ENCODE results near the gene TRIM66.
A peak's percentile ranks its signal among the peaks of the same experiment; 100 is the strongest.

TRIM66 gene

GRCh38 chr11:8617063-8617462 is 65.4 kb downstream of the TRIM66 start:
- no peaks in the 10 kb centered on the region for H3K27me3 Mint-ChIP-seq
- H3K36me3 Mint-ChIP-seq (ENCODE audit: insufficient read depth): peaks cover 11% of the 10 kb centered on the region
- no peaks in the 10 kb centered on the region for H3K4me1 Mint-ChIP-seq (ENCODE audit: low read depth in 2 of 2)
- ATAC-seq (replicated peaks): no peak
- no peak for DNase-seq
- H3K27ac Mint-ChIP-seq: no peak overlapping the region
- no peak overlapping the region for H3K4me3 Mint-ChIP-seq
- no peaks in the 10 kb centered on the region for H3K9me3 Mint-ChIP-seq

- ATAC-seq (replicated peaks) (no peak), DNase-seq (no peak)
- no peak overlapping the region for H3K4me3 Mint-ChIP-seq
- H3K36me3 Mint-ChIP-seq (ENCODE audit: insufficient read depth): peaks cover 11% of the 10 kb centered on the region
- H3K27me3 Mint-ChIP-seq: no peaks in the 10 kb centered on the region
- no peaks in the 10 kb centered on the region for H3K4me1 Mint-ChIP-seq (ENCODE audit: low read depth in 2 of 2)
- no peaks in the 10 kb centered on the region for H3K9me3 Mint-ChIP-seq
- H3K27ac Mint-ChIP-seq: peak overlapping the region in 1 of 2 donors; percentile 13
Observed at GRCh38 chr11:8615291-8616032, 67.0 kb downstream of the TRIM66 start.

DNA sequence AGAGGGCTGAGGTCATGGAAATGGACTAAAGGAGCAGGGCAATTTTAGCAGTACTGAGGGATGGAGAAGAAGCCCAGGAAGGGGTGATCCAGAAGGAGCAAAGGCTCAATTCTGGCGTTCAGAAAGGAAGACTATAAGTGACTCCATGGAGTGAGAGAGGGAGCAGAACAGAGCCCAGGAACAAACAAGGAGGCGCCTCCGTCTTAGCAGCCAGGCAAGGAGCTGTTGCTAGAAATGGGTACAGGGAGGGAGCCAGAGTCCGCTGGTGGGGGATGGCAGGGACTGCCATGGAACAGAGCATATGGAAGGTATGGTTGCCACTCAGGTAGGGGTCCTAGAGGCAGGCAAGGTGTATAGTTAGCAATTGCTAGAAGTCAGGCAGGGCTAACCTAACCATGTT is 68.0 kb downstream of the TRIM66 start:
- H3K4me3 Mint-ChIP-seq: no peak overlapping the region
- ATAC-seq (replicated peaks) (no peak), DNase-seq (no peak)
- H3K4me1 Mint-ChIP-seq (ENCODE audit: low read depth in 2 of 2): no peaks in the 10 kb centered on the region
- no peaks in the 10 kb centered on the region for H3K27me3 Mint-ChIP-seq
- H3K9me3 Mint-ChIP-seq: no peaks in the 10 kb centered on the region
- peaks cover 7% of the 10 kb centered on the region for H3K36me3 Mint-ChIP-seq (ENCODE audit: insufficient read depth)
- H3K27ac Mint-ChIP-seq: no peak overlapping the region

- H3K4me3 Mint-ChIP-seq: no peak overlapping the region
- H3K9me3 Mint-ChIP-seq: no peaks in the 10 kb centered on the region
- ATAC-seq (replicated peaks) (no peak), DNase-seq (no peak)
- peaks cover 6% of the 10 kb centered on the region for H3K36me3 Mint-ChIP-seq (ENCODE audit: insufficient read depth)
- H3K27me3 Mint-ChIP-seq: no peaks in the 10 kb centered on the region
- H3K27ac Mint-ChIP-seq: peak overlapping the region in 1 of 2 donors; percentile 27
- H3K4me1 Mint-ChIP-seq (ENCODE audit: low read depth in 2 of 2): no peaks in the 10 kb centered on the region
Observed at GRCh38 chr11:8613036-8613435, 69.4 kb downstream of the TRIM66 start.

DNA sequence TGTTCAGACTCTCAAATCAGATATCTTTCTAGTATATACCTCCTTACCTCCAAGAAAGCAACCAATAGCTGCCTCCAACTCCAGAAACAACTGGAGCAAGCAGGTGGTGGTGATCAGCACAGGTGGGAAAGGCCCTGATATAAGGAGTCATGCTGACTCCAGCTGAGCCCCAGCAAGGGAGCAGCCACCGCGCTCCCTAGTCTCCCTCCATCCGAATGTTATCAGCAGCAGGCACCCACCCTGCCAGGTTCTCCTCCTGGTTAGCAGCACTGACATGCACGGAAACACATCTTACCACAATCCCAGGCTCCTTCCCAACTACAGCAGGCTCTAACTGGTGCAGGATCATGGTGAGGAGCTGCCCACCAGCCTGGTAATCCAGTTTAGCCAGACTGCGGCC is 69.9 kb downstream of the TRIM66 start:
- no peaks in the 10 kb centered on the region for H3K27me3 Mint-ChIP-seq
- H3K4me3 Mint-ChIP-seq: no peak overlapping the region
- H3K36me3 Mint-ChIP-seq (ENCODE audit: insufficient read depth): peaks cover 6% of the 10 kb centered on the region
- H3K27ac Mint-ChIP-seq: peak overlapping the region in 1 of 2 donors; percentile 27
- DNase-seq (no peak), ATAC-seq (replicated peaks) (no peak)
- no peaks in the 10 kb centered on the region for H3K9me3 Mint-ChIP-seq
- H3K4me1 Mint-ChIP-seq (ENCODE audit: low read depth in 2 of 2): no peaks in the 10 kb centered on the region

GRCh38 chr11:8610532-8611116 is 71.8 kb downstream of the TRIM66 start:
- no peak for ATAC-seq (replicated peaks)
- Mint-ChIP-seq H3K27me3 (peaks cover 9 to 11% of the 10 kb centered on the region in 2 donors), H3K4me3 (no peak overlapping the region), H3K36me3 (ENCODE audit: insufficient read depth) (peaks cover 4% of the 10 kb centered on the region), H3K27ac (no peak overlapping the region), H3K4me1 (ENCODE audit: low read depth in 2 of 2) (no peaks in the 10 kb centered on the region), H3K9me3 (no peaks in the 10 kb centered on the region)
- DNase-seq: no peak

GRCh38 chr11:8608652-8609051 is 73.8 kb downstream of the TRIM66 start:
- H3K36me3 Mint-ChIP-seq (ENCODE audit: insufficient read depth): no peaks in the 10 kb centered on the region
- no peak overlapping the region for H3K4me3 Mint-ChIP-seq
- no peak for DNase-seq

GRCh38 chr11:8605971-8606563 is 76.4 kb downstream of the TRIM66 start:
- no peak overlapping the region for H3K27ac Mint-ChIP-seq
- DNase-seq: no peak
- H3K9me3 Mint-ChIP-seq: no peaks in the 10 kb centered on the region
- H3K4me1 Mint-ChIP-seq (ENCODE audit: low read depth in 2 of 2): no peaks in the 10 kb centered on the region
- H3K27me3 Mint-ChIP-seq: peaks cover 40 to 46% of the 10 kb centered on the region in 2 donors
- no peaks in the 10 kb centered on the region for H3K36me3 Mint-ChIP-seq (ENCODE audit: insufficient read depth)
- no peak for ATAC-seq (replicated peaks)
- H3K4me3 Mint-ChIP-seq: no peak overlapping the region

More at GRCh38 chr11:8608652-8609051, 73.8 kb downstream of the TRIM66 start:
- Mint-ChIP-seq H3K9me3 (no peaks in the 10 kb centered on the region), H3K27ac (no peak overlapping the region), H3K4me1 (ENCODE audit: low read depth in 2 of 2) (no peaks in the 10 kb centered on the region), H3K27me3 (peaks cover 28 to 31% of the 10 kb centered on the region in 2 donors)
- no peak for ATAC-seq (replicated peaks)

DNA sequence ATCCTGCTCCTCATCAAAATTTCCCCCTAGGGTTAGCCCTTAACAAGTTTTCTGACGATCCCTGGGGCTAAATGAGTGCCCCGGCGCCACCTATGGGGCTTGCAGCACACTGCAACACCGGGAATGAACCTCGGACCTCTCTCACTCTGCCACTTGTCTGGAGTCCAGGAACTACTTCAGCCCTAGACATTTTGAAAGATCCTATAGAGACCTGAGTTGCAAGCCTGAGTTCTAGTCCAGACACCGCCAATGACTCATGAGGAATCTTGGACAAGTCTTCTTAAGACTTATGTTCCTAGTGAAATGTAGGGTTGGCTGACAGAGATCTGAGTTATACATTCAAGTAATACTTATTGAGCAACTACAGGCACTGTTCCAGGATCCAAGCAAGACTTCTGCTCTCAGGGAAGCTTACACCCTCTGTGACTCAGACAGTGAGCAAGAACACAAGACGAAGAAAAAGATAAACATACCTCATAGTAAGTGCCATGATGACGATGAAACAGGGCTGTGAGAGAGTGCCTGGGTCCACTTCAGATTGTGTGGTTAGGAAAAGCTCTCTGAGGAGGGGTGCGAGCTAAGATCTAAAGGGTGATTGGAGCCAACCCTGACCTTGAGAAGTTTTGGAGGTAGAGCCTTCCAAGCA is 78.3 kb downstream of the TRIM66 start:
- H3K27ac Mint-ChIP-seq: no peak overlapping the region
- peaks cover 41 to 48% of the 10 kb centered on the region in 2 donors for H3K27me3 Mint-ChIP-seq
- DNase-seq (no peak), ATAC-seq (replicated peaks) (no peak)
- H3K9me3 Mint-ChIP-seq: no peaks in the 10 kb centered on the region
- no peak overlapping the region for H3K4me3 Mint-ChIP-seq
- no peaks in the 10 kb centered on the region for H3K36me3 Mint-ChIP-seq (ENCODE audit: insufficient read depth)
- no peaks in the 10 kb centered on the region for H3K4me1 Mint-ChIP-seq (ENCODE audit: low read depth in 2 of 2)

- H3K27me3 Mint-ChIP-seq: peaks cover 42 to 51% of the 10 kb centered on the region in 2 donors
- no peak overlapping the region for H3K27ac Mint-ChIP-seq
- no peaks in the 10 kb centered on the region for H3K9me3 Mint-ChIP-seq
- no peaks in the 10 kb centered on the region for H3K36me3 Mint-ChIP-seq (ENCODE audit: insufficient read depth)
- H3K4me1 Mint-ChIP-seq (ENCODE audit: low read depth in 2 of 2): no peaks in the 10 kb centered on the region
- DNase-seq: no peak
- no peak overlapping the region for H3K4me3 Mint-ChIP-seq
- no peak for ATAC-seq (replicated peaks)
Observed at GRCh38 chr11:8603696-8604077, 78.8 kb downstream of the TRIM66 start.

DNA sequence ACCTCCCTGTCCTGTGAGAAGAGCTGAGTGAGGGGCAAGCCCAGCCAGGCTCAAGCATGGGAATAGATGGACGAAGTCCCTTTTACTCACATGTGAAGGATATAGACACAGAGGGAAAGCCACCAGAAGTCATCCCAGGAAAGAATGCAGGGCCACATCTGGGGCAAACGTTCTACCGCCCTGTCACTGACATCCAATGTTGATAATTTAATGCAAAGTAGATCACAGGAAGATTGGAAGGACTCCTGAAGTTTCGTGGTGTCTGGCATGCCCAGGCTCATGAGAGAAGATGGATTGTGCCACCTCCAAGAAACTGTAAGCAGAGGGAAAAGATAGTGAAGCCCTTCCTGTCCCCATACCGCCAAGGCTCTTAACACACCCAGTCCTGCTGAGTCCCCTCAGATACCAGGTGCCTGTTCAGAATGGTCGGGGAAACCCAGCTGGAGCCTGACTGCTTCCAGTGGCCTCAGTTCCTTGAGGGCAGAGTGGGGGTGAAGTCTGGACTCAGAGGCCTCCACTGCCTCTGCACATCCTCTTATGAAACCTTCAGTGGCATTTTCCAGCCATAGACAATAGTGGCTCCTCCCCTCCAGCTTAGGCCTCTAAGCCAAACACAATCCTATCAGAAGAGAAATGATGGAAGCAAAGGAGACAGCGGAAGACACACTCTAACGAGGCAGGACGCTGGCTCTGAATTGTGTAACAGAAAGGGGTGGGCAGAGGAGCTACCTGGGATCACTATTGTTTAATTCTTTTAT is 80.9 kb downstream of the TRIM66 start:
- no peaks in the 10 kb centered on the region for H3K4me1 Mint-ChIP-seq (ENCODE audit: low read depth in 2 of 2)
- ATAC-seq (replicated peaks): no peak
- H3K36me3 Mint-ChIP-seq (ENCODE audit: insufficient read depth): no peaks in the 10 kb centered on the region
- no peaks in the 10 kb centered on the region for H3K9me3 Mint-ChIP-seq
- H3K4me3 Mint-ChIP-seq: no peak overlapping the region
- peaks cover 57 to 62% of the 10 kb centered on the region in 2 donors for H3K27me3 Mint-ChIP-seq
- H3K27ac Mint-ChIP-seq: no peak overlapping the region
- no peak for DNase-seq

GRCh38 chr11:8598506-8598905 is 84.0 kb downstream of the TRIM66 start:
- no peaks in the 10 kb centered on the region for H3K36me3 Mint-ChIP-seq (ENCODE audit: insufficient read depth)

GRCh38 chr11:8597182-8597581 is 85.3 kb downstream of the TRIM66 start:
- H3K27ac Mint-ChIP-seq: no peak overlapping the region
- H3K4me1 Mint-ChIP-seq (ENCODE audit: low read depth in 2 of 2): peaks cover 0 to 3% of the 10 kb centered on the region in 2 donors
- ATAC-seq (replicated peaks) (no peak), DNase-seq (no peak)
- H3K36me3 Mint-ChIP-seq (ENCODE audit: insufficient read depth): no peaks in the 10 kb centered on the region
- no peaks in the 10 kb centered on the region for H3K9me3 Mint-ChIP-seq
- H3K27me3 Mint-ChIP-seq: peaks cover 53 to 60% of the 10 kb centered on the region in 2 donors
- no peak overlapping the region for H3K4me3 Mint-ChIP-seq

More at GRCh38 chr11:8598506-8598905, 84.0 kb downstream of the TRIM66 start:
- DNase-seq: no peak
- ATAC-seq (replicated peaks): no peak
- H3K27me3 Mint-ChIP-seq: peaks cover 47 to 54% of the 10 kb centered on the region in 2 donors
- H3K27ac Mint-ChIP-seq: no peak overlapping the region
- no peak overlapping the region for H3K4me3 Mint-ChIP-seq
- no peaks in the 10 kb centered on the region for H3K9me3 Mint-ChIP-seq
- no peaks in the 10 kb centered on the region for H3K4me1 Mint-ChIP-seq (ENCODE audit: low read depth in 2 of 2)
